Breast epithelium (tissue), 4 donors: Measurements from ENCODE around the gene NIPAL3. TPM values are rescaled to one million over a fixed set of nuclear protein-coding genes. Genes with fewer than 3 reads are reported as not detected.

ENCODE experiments used
- DNase-seq, 2 donors: peaks; one replicate each; pipeline ENCODE4 v3.0.0-alpha.2; 2019; ENCODE audit warnings: low spot score in 2 of 2
- H3K27ac ChIP-seq, 2 donors: fragments of 200-600 bp; sonication (generic) in 1 of 2; one replicate each; pipeline ENCODE4 v1.5.1; 2016 to 2019; ENCODE audit warnings: mild to moderate bottlenecking in 1 of 2
- H3K27me3 ChIP-seq, 2 donors: fragments of 200-600 bp; sonication (generic) in 1 of 2; one replicate each; pipeline versions ENCODE4 v1.5.1 to v1.6.0; 2017 to 2019; ENCODE audit warnings: control low read depth in 1 of 2, mild to moderate bottlenecking in 1 of 2
- H3K36me3 ChIP-seq: fragments of 200-600 bp; one replicate; pipeline ENCODE4 v1.5.1; 2019
- H3K4me1 ChIP-seq, 2 donors: fragments of 200-600 bp; sonication (generic); one replicate each; pipeline ENCODE4 v1.5.1; 2016 to 2019; ENCODE audit warnings: control low read depth in 1 of 2
- H3K4me3 ChIP-seq, 3 donors: fragments of 200-600 bp; sonication (generic); 1 replicate in 2 of 3; 2 replicates in 1 of 3; pipeline ENCODE4 v1.5.1; 2016 to 2019; ENCODE audit warnings: mild to moderate bottlenecking in 3 of 3, moderate library complexity in 2 of 3
- H3K9me3 ChIP-seq, 2 donors: fragments of 200-600 bp; sonication (generic) in 1 of 2; one replicate each; pipeline ENCODE4 v1.5.1; 2016 to 2019; ENCODE audit warnings: control low read depth in 1 of 2
- CTCF ChIP-seq, 3 donors: fragments of 450-650 bp; IDR thresholded peaks; one replicate each; pipeline ENCODE4 v1.5.1; 2016 to 2017; ENCODE audit warnings: antibody characterized with exemption in 3 of 3, mild to moderate bottlenecking in 3 of 3, moderate library complexity in 3 of 3
- POLR2A ChIP-seq: fragments of 450-650 bp; IDR thresholded peaks from one replicate; pipeline ENCODE4 v1.6.1; 2016; ENCODE audit warnings: antibody characterized with exemption, mild to moderate bottlenecking, moderate library complexity
- POLR2AphosphoS5 ChIP-seq, 3 donors: sonication (generic); formaldehyde crosslinking; IDR thresholded peaks; one replicate each; pipeline ENCODE4 v1.6.1; 2017; ENCODE audit warnings: antibody characterized with exemption in 3 of 3
- intact Hi-C: fragments of 100-400 bp; cut with DNase I; formaldehyde crosslinking; loops from one replicate; pipeline ENCODE4 v1.15.1; 2023; ENCODE audit warnings: low total_unique reads
- total RNA-seq, 3 donors: library from RNA; depleted of rRNA; stranded (reverse); fragments of >200 nt; gene quantifications; one replicate each; pipeline ENCODE4 v1.1.0, GENCODE V29; 2016

NIPAL3 gene
- total RNA-seq, 3 donors from 2014 or later: 13.4 to 67.6 (median 28.5) TPM

- Histone ChIP-seq H3K9me3 (no peaks in the 10 kb centered on the region), H3K27me3 (no peaks in the 10 kb centered on the region), H3K4me1 (no peaks in the 10 kb centered on the region), H3K4me3 (no peak overlapping the region), H3K27ac (no peak overlapping the region), H3K36me3 (no peaks in the 10 kb centered on the region)
- intact Hi-C loops: no loop called here
- no peak for DNase-seq
- no peak for TF ChIP-seq POLR2AphosphoS5 (IDR thresholded peaks at IDR 0.05)
- TF ChIP-seq POLR2A: no peak
- TF ChIP-seq CTCF (IDR thresholded peaks at IDR 0.05): no peak
Observed at GRCh38 chr1:24463776-24464735, 48.5 kb downstream of the NIPAL3 start.

- H3K36me3 ChIP-seq: no peaks in the 10 kb centered on the region
- no peak overlapping the region for H3K4me3 ChIP-seq
- H3K9me3 ChIP-seq: no peaks in the 10 kb centered on the region
- H3K27me3 ChIP-seq: no peaks in the 10 kb centered on the region
- H3K27ac ChIP-seq: no peak overlapping the region
- TF ChIP-seq CTCF (IDR thresholded peaks at IDR 0.05) (no peak), POLR2A (no peak), POLR2AphosphoS5 (IDR thresholded peaks at IDR 0.05) (no peak)
- DNase-seq: no peak
- intact Hi-C loops: no loop called here
- H3K4me1 ChIP-seq: no peaks in the 10 kb centered on the region
Observed at GRCh38 chr1:24465099-24465498, 49.5 kb downstream of the NIPAL3 start.

GRCh38 chr1:24465638-24466037 is 50.0 kb downstream of the NIPAL3 start:
- TF ChIP-seq POLR2AphosphoS5 (IDR thresholded peaks at IDR 0.05) (no peak), POLR2A (no peak), CTCF (IDR thresholded peaks at IDR 0.05) (no peak)
- Histone ChIP-seq H3K4me1 (no peaks in the 10 kb centered on the region), H3K27me3 (no peaks in the 10 kb centered on the region), H3K36me3 (no peaks in the 10 kb centered on the region), H3K9me3 (no peaks in the 10 kb centered on the region), H3K27ac (no peak overlapping the region), H3K4me3 (no peak overlapping the region)
- intact Hi-C loops: no loop called here
- no peak for DNase-seq

- H3K27me3 ChIP-seq: no peaks in the 10 kb centered on the region
- no peak overlapping the region for H3K4me3 ChIP-seq
- intact Hi-C loops: no loop called here
- H3K4me1 ChIP-seq: no peaks in the 10 kb centered on the region
- no peak overlapping the region for H3K27ac ChIP-seq
- TF ChIP-seq CTCF (IDR thresholded peaks at IDR 0.05) (no peak), POLR2AphosphoS5 (IDR thresholded peaks at IDR 0.05) (no peak), POLR2A (no peak)
- no peaks in the 10 kb centered on the region for H3K9me3 ChIP-seq
- no peak for DNase-seq
- H3K36me3 ChIP-seq: no peaks in the 10 kb centered on the region
Observed at GRCh38 chr1:24468685-24469316, 53.2 kb downstream of the NIPAL3 start.

- TF ChIP-seq POLR2AphosphoS5 (IDR thresholded peaks at IDR 0.05) (no peak), CTCF (IDR thresholded peaks at IDR 0.05) (no peak), POLR2A (no peak)
- Histone ChIP-seq H3K4me1 (no peaks in the 10 kb centered on the region), H3K9me3 (no peaks in the 10 kb centered on the region), H3K4me3 (no peak overlapping the region), H3K36me3 (no peaks in the 10 kb centered on the region), H3K27me3 (no peaks in the 10 kb centered on the region), H3K27ac (no peak overlapping the region)
- no peak for DNase-seq
- intact Hi-C loops: no loop called here
Observed at GRCh38 chr1:24470592-24470991, 55.0 kb downstream of the NIPAL3 start.
